HCT116 (cell line): ENCODE measurements around the gene TRA2A. TPM values are rescaled to one million over a fixed set of nuclear protein-coding genes. Genes with fewer than 3 reads are reported as not detected.

ENCODE experiments used
- ATAC-seq: fragments of 200-7000 bp; cut with Tn5 transposase; 2 replicates; pipeline ENCODE4 v1.9.1; 2020; ENCODE audit warnings: mild to moderate bottlenecking, moderate library complexity
- BruUV-seq: library from RNA; stranded (reverse); fragments of 400-500 nt; replicated peaks from 2 replicates; lab custom pipeline; 2021; lab: Mats Ljungman, UMichigan
- CTCF ChIA-PET: fragments of 300-600 bp; sonication (Branson Sonifier 250); formaldehyde crosslinking; loops from one replicate; lab custom pipeline; 2021; ENCODE audit warnings: antibody characterized with exemption; lab: Charles Lee
- POLR2A ChIA-PET: fragments of 300-600, 350-600 bp; sonication (Branson Sonifier 250); formaldehyde crosslinking; loops from one replicate; lab custom pipeline; 2021; ENCODE audit warnings: antibody characterized with exemption; lab: Charles Lee
- RAD21 ChIA-PET, 2 experiments: fragments of 300-600 bp; sonication (Branson Sonifier 250); formaldehyde crosslinking; loops; one replicate each; lab custom pipeline; 2023; ENCODE audit warnings: low total read pairs in 2 of 2; ENCODE audit not compliant: uncharacterized antibody in 2 of 2, unreplicated experiment in 2 of 2, low non-redundant PET in 1 of 2; lab: Charles Lee
- DNase-seq: peaks from one replicate; pipeline ENCODE4 v3.0.0-alpha.2; 2010; ENCODE audit warnings: low read depth, low spot score
- H2AFZ ChIP-seq: fragments of 200-600 bp; shearing (Covaris generic), sonication (generic); 2 replicates; pipeline ENCODE4 v1.6.1; 2017; ENCODE audit warnings: low read depth, mixed run types, mixed read lengths, antibody characterized with exemption, low read length; ENCODE audit not compliant: poor library complexity, severe bottlenecking
- H3K27ac ChIP-seq: 2 replicates; pipeline ENCODE4 v1.5.1; 2012; ENCODE audit warnings: low read depth, low read length
- H3K27me3 ChIP-seq: fragments of 200-600 bp; sonication (generic); 2 replicates; pipeline ENCODE4 v1.6.1; 2016; ENCODE audit warnings: mixed run types, low read length, mixed read lengths; ENCODE audit not compliant: insufficient read depth
- H3K36me3 ChIP-seq, 2 experiments: fragments of 200-500 bp in 1 of 2; fragments of 200-600 bp in 1 of 2; sonication (Bioruptor generic) in 1 of 2; sonication (generic) in 1 of 2; 2 replicates each; pipeline versions ENCODE4 v1.5.1 to v1.6.1; 2014 to 2016; ENCODE audit warnings: low read length in 2 of 2, inconsistent platforms in 1 of 2, mixed read lengths in 1 of 2, mixed run types in 1 of 2; ENCODE audit not compliant: insufficient read depth in 2 of 2, control insufficient read depth in 1 of 2
- H3K4me1 ChIP-seq, 2 experiments: fragments of 200-600 bp in 1 of 2; sonication (generic) in 1 of 2; 2 replicates each; pipeline versions ENCODE4 v1.5.1 to v1.6.1; 2012 to 2017; ENCODE audit warnings: low read length in 2 of 2, inconsistent platforms in 1 of 2, mild to moderate bottlenecking in 1 of 2, mixed read lengths in 1 of 2, mixed run types in 1 of 2, moderate library complexity in 1 of 2; ENCODE audit not compliant: insufficient read depth in 2 of 2, control insufficient read depth in 1 of 2
- H3K4me2 ChIP-seq: fragments of 200-600 bp; sonication (generic); 2 replicates; pipeline ENCODE4 v1.6.1; 2017; ENCODE audit warnings: mixed run types, low read length, mixed read lengths
- H3K4me3 ChIP-seq, 2 experiments: fragments of 200-600 bp in 1 of 2; sonication (generic) in 1 of 2; replicated peaks in 1 of 2; 2 replicates each; pipeline ENCODE4 v1.5.1; 2011 to 2016; ENCODE audit warnings: low read length in 2 of 2, control low read depth in 1 of 2, low read depth in 1 of 2, mild to moderate bottlenecking in 1 of 2, mixed read lengths in 1 of 2, mixed run types in 1 of 2
- H3K79me2 ChIP-seq: fragments of 200-600 bp; sonication (generic); 2 replicates; pipeline ENCODE4 v1.6.1; 2017; ENCODE audit warnings: mild to moderate bottlenecking, mixed run types, low read length, moderate library complexity, mixed read lengths; ENCODE audit not compliant: insufficient read depth
- H3K9ac ChIP-seq: fragments of 200-600 bp; sonication (generic); 2 replicates; pipeline ENCODE4 v1.6.1; 2016; ENCODE audit warnings: low read length, mixed read lengths
- H3K9me2 ChIP-seq: fragments of 200-600 bp; sonication (generic), shearing (Covaris generic); 2 replicates; pipeline ENCODE4 v1.6.1; 2017; ENCODE audit warnings: mixed run types, mild to moderate bottlenecking, moderate library complexity; ENCODE audit not compliant: insufficient read depth
- H3K9me3 ChIP-seq, 2 experiments: fragments of 200-500 bp in 1 of 2; fragments of 200-600 bp in 1 of 2; sonication (Bioruptor generic) in 1 of 2; sonication (generic) in 1 of 2; 2 replicates each; pipeline ENCODE4 v1.6.1; 2014 to 2017; ENCODE audit warnings: low read length in 2 of 2, mixed read lengths in 2 of 2, inconsistent platforms in 1 of 2, low read depth in 1 of 2, mild to moderate bottlenecking in 1 of 2, mixed run types in 1 of 2, moderate library complexity in 1 of 2; ENCODE audit not compliant: control insufficient read depth in 1 of 2, insufficient read depth in 1 of 2
- H4K20me1 ChIP-seq: fragments of 200-600 bp; sonication (generic), shearing (Covaris generic); 2 replicates; pipeline ENCODE4 v1.6.1; 2017; ENCODE audit warnings: mixed run types, mild to moderate bottlenecking, moderate library complexity; ENCODE audit not compliant: insufficient read depth
- CEBPB ChIP-seq: IDR thresholded peaks from 2 replicates; pipeline ENCODE4 v1.6.1; 2012; ENCODE audit warnings: low read depth
- EZH2phosphoT487 ChIP-seq: fragments of 200-600 bp; IDR thresholded peaks from 2 replicates; pipeline ENCODE4 v1.6.1; 2018; ENCODE audit warnings: antibody characterized with exemption, borderline replicate concordance
- RAD21 ChIP-seq: IDR thresholded peaks from 2 replicates; pipeline ENCODE4 v1.6.1; 2012; ENCODE audit warnings: low read depth, mild to moderate bottlenecking
- SP1 ChIP-seq: IDR thresholded peaks from 2 replicates; pipeline ENCODE4 v1.6.1; 2012; ENCODE audit warnings: low read depth
- intact Hi-C: fragments of 100-400 bp; cut with micrococcal nuclease; formaldehyde crosslinking; loops from 2 replicates; pipeline ENCODE4 v1.10.0; 2022
- total RNA-seq: library from RNA; stranded (reverse); gene quantifications from one replicate; pipeline ENCODE4 v1.2.1, GENCODE V29; 2021; ENCODE audit not compliant: unreplicated experiment
- TF ChIP-seq, protein P1 (sequence below), 3 experiments: fragments of 200-600 bp in 1 of 3; sonication (generic) in 1 of 3; IDR thresholded peaks in 2 of 3; conservative IDR thresholded peaks in 1 of 3; 2 replicates each; pipeline ENCODE4 v1.5.1; 2012 to 2017; ENCODE audit warnings: low read depth in 2 of 3, low read length in 2 of 3, antibody characterized with exemption in 1 of 3, borderline replicate concordance in 1 of 3, control low read depth in 1 of 3, mild to moderate bottlenecking in 1 of 3, mixed read lengths in 1 of 3, mixed run types in 1 of 3, moderate library complexity in 1 of 3; ENCODE audit not compliant: insufficient read depth in 1 of 3

The TRA2A gene
- total RNA-seq, 1 experiment from 2014 or later = 122 TPM

DNA sequence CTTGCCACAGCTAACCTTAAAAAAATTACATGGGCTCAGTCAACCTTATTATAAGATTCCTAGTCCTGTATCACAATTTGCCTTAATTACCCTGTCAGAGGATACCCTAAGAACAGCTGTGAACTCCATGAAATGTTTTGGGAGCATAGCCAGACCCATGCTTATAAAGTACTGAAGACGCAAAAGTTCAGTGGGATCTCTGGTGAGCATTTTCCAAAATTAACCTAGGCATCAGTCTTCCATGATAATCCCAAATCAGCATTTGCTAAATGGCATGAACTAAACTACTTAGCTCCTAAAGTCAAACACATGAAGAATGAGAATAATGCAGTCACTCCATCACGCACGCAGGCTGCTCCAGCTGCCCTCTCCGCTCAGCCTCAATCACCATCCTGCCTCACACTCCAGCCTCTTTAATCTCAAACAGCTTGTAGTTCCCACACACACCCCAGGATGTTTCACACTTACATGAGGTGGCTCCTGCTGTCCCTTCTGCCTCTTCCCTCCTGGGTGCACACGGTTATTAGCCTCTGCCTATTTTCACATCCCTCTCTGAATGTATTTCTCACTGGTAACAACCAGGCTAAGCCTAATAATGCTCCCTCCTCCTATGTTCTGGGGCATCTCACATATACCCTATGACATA is 76.8 kb downstream of the TRA2A start:
- BruUV-seq = no TSS peak
- TF ChIP-seq EZH2phosphoT487 (no peak), SP1 (no peak), RAD21 (no peak), CEBPB (no peak)
- TF ChIP-seq, protein P1, sequence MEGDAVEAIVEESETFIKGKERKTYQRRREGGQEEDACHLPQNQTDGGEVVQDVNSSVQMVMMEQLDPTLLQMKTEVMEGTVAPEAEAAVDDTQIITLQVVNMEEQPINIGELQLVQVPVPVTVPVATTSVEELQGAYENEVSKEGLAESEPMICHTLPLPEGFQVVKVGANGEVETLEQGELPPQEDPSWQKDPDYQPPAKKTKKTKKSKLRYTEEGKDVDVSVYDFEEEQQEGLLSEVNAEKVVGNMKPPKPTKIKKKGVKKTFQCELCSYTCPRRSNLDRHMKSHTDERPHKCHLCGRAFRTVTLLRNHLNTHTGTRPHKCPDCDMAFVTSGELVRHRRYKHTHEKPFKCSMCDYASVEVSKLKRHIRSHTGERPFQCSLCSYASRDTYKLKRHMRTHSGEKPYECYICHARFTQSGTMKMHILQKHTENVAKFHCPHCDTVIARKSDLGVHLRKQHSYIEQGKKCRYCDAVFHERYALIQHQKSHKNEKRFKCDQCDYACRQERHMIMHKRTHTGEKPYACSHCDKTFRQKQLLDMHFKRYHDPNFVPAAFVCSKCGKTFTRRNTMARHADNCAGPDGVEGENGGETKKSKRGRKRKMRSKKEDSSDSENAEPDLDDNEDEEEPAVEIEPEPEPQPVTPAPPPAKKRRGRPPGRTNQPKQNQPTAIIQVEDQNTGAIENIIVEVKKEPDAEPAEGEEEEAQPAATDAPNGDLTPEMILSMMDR (IDR thresholded peaks at IDR 0.05 in 2 of 3, conservative IDR thresholded peaks at IDR 0.05 in 1 of 3; ENCODE audit: borderline replicate concordance in 1 of 3, insufficient read depth in 1 of 3, low read depth in 2 of 3, low read length in 2 of 3) = no peak
- TF ChIP-seq, all 23 proteins: peak for 0
- ChIA-PET CTCF (no interaction called here), POLR2A (interaction anchor here (0.6 kb wide), 1 partner anchor 60 kb away, joined by 4 read pairs; no protein-coding TSS in a partner anchor), RAD21 (no interaction called here)
- Histone ChIP-seq H3K36me3 (peaks cover 0 to 10% of the 10 kb centered on the region in 2 experiments; a peak in 3 of 4 replicates), H3K4me1 (peaks cover 0 to 7% of the 10 kb centered on the region in 2 experiments; a peak in 2 of 4 replicates), H3K27me3 (no peaks in the 10 kb centered on the region), H3K9me3 (no peaks in the 10 kb centered on the region), H3K9me2 (no peaks in the 10 kb centered on the region), H3K4me2 (no peak overlapping the region), H2AFZ (no peak overlapping the region), H4K20me1 (peaks cover 20% of the 10 kb centered on the region; the same call in 1 of the 2 replicates), H3K27ac (no peak overlapping the region), H3K9ac (no peak overlapping the region), H3K79me2 (peaks cover 98% of the 10 kb centered on the region), H3K4me3 (no peak overlapping the region)
- ATAC-seq = no peak
- intact Hi-C loops = no loop called here
- DNase-seq = no peak

Other genes with a start within 250 kb of the TRA2A start
- 105 TPM for gene MALSU1, start 232.6 kb downstream of the TRA2A start, total RNA-seq
- 79.1 TPM for gene IGF2BP3, start 61.5 kb downstream of the TRA2A start, total RNA-seq
- gene CCDC126, start 65.4 kb upstream of the TRA2A start, total RNA-seq = 5.0 TPM
- gene FAM221A, start 148.2 kb upstream of the TRA2A start, total RNA-seq = 2.2 TPM
- gene STK31, start 178.2 kb upstream of the TRA2A start, total RNA-seq = not detected